A549 treated with Mapracorat at 1 μM for 4 hours (cell line): ENCODE results near the gene TSPO2. TPM values are rescaled to one million over a fixed set of nuclear protein-coding genes. Genes with fewer than 3 reads are reported as not detected.

Experiments used
- total RNA-seq: library from RNA; stranded (reverse); fragments of 200-300 nt; extraction: Qiagen RNA extraction; gene quantifications from 5 replicates; pipeline ENCODE4 v1.2.3, GENCODE V29; 2022

Gene TSPO2, protein sequence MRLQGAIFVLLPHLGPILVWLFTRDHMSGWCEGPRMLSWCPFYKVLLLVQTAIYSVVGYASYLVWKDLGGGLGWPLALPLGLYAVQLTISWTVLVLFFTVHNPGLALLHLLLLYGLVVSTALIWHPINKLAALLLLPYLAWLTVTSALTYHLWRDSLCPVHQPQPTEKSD
- not detected in 5 replicates for total RNA-seq

DNA sequence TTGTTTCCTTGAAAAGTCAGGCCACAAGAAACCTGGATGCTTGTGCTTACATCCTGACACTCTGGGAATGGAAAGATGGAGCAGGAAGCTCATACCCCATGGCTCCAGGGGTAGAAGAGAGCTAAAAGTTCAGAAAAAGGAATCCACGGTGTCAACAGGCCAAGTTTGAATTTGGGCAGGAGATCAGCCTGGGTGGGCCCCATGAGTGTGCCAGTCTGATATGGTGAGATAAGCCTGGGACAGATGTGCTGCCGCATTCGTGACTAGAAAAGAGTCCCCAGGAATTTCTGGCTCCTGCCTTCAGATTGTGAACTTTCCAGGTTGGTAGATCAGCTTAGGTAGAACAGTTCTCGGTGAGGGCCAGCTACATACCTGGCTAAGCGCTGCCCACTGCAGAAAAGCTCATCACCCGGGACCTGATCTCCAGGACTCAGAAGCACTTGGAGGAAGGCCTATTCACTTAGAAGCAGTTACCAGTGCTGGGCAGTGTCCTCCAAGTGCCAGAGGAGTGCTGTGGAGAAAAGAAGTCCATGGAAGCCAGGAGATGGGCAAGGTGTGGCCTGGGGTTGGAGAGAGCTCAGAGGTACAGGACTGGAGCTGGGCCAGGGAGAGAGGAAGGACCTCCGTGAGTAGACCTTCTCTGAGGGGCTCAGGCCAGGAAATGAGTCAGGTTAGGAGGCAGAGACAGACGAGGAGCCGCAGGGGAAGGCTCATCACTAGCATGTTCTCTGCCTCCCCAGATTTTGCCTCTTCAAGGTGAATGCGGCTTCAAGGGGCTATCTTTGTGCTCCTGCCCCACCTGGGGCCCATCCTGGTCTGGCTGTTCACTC lies at the start of gene TSPO2:
Gene TSPO2, plus strand, starts transcription at position 242 of the 830 bp plus-strand sequence. Its CDS starts 519 bp downstream, at position 761.

DNA sequence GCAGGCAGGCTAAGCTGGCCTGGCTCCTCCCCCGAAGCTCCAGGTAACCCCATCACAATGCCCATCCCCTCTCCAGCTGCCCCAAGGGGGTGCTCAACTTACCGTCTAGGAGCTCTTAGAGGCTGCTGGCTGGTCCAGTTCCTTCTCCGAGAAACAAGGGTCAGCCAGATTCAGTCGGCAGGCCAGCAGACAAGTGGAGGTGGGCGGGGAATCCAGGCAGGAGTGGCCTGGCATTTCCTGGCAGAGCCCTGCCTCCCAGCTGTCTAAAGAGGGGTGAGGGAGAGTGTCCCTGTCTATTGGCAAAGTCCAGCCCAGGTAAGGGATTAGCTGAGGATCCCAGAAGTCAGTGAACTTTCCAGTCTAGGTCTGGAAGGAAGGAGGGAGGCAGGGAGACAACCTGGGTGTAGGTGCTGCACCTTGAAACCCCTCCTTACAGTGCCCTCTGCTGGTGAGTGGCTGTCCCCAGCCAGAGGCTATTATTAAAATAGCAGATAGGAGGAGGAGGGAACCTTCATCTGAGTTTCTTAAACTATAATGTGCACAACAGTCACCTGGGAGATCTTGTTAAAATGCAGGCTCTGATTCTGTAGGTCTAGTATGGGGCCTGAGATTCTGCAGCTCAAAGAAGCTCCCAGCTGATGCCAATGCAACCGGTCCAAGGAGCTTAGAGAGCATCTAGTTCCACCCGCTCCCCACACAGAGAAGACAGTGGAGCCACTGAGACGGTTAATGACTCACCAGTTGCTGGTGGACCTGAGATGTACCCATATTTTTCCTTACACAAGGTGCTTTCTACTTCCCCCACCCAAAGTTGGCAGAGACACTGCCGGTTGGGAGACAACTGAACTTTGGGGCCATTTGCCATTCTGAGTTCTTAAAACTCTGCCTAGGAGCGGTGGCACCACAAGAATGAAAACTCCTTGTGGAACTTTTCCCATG lies 2.9 kb upstream of the TSPO2 start, which contains the start of gene UNC5CL:
Gene UNC5CL, minus strand, starts transcription at position 162 of the 939 bp plus-strand sequence. CDS start 4,147 bp downstream, outside the sequence.

DNA sequence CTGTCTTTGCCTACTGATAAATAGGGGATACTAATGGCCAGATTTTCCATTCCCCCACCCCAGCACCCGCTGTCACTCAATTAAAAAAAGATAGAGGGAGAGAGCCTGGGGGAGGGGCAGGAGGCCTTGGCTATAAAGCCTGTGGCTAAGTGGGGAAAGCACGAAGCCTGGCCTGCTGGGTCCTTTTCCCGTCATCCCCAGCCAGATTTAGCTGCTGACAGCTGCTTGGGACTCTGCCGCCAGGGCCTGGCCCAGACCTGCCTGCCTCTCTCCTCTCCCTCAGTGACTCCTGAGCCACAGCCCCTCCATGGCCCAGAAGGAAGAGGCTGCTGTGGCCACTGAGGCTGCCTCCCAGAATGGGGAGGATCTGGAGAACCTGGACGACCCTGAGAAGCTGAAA lies 10.8 kb downstream of the TSPO2 start, which contains the start of gene APOBEC2:
Gene APOBEC2, plus strand, starts transcription at position 162 of the 400 bp plus-strand sequence. Its CDS starts 146 bp downstream, at position 308.

DNA sequence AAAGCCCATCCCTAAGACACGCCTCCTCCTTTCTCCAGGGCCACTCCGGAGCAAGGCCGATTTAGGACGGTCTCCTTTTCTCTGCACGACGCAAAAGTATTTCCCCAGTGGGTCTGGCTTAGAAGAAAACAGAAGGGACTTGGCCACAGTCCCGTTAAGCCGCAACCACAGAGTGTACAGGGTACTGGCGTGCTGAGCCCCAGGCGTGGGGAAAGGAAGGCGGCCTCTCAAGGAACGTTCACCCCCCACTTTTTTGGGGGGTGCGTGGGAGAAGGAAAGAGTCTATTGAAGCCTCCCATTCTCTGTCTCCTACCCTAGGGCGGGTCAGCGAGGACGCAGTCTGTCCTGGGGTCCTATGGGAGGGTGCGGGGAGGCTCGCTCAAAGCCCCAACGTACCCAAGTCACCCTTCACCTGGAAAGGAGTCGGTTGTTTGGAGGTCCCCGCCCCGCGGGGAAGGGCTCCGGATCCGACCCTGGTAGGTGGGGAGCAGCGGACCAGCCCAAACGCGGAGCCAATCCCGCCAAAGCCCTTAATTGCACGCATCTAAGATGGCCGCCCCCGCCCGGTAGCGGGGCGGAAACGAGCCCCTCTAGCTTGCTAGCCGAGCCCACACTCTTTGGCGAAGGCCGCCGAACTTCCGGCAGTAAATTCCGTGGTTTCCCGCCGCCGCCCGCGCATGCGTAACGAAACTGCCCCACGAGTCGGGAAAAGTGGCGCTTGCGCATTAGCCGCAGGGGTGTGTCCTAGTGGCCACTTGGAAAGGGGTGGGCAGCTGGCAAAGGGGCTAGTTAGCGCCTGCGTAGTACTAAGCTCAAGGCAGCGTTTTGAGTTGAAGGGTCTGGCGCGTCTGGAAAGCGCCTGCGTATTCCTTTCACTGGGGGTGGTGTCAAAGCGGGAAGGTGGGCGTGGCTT lies 29.9 kb downstream of the TSPO2 start, which contains the start of gene OARD1:
Gene OARD1, minus strand, starts transcription at position 434 of the 913 bp plus-strand sequence. CDS start 722 bp downstream, outside the sequence.

DNA sequence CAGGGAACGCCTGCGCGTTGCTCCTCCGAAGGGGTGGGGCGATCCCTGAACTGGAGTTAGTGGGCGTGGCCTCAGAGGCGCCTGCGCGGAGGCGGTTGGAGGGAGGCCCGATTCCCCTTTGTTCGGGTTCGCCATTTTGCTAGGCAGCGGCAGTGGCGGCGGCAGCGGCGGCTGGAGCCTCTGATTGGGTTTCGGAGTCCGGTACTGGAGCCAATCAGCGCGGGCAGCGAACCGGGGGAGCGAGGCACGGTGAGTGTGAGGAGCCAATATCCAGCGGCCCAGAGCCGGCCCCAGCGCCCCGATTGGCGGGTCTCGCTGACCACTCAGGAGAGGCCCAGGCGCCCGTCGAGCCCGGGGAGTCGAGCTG lies 30.6 kb downstream of the TSPO2 start, which contains the start of gene NFYA:
Gene NFYA, plus strand, starts transcription at position 139 of the 367 bp plus-strand sequence. CDS start 6,116 bp downstream, outside the sequence.

Other genes with a start within 250 kb of the TSPO2 start
- 0.33 to 0.62 TPM (median 0.49 TPM) in 5 replicates for gene UNC5CL, start 3.2 kb upstream of the TSPO2 start, total RNA-seq
- gene APOBEC2, start 10.7 kb downstream of the TSPO2 start, total RNA-seq, result not detected in 5 replicates
- gene OARD1, start 29.9 kb downstream of the TSPO2 start, total RNA-seq, result 15.9 to 21.1 TPM (median 20.1 TPM) in 5 replicates
- 10.8 to 14.1 TPM (median 12.0 TPM) in 5 replicates for gene NFYA, start 30.5 kb downstream of the TSPO2 start, total RNA-seq
- not detected in 5 replicates for gene TREML1, start 111.9 kb downstream of the TSPO2 start, total RNA-seq
- not detected in 5 replicates for gene TREM2, start 120.6 kb downstream of the TSPO2 start, total RNA-seq
- gene TREML2, start 158.7 kb downstream of the TSPO2 start, total RNA-seq, result not detected in 5 replicates
- gene TREML4, start 185.9 kb downstream of the TSPO2 start, total RNA-seq, result not detected in 5 replicates
- 0.13 to 0.50 TPM (median 0.24 TPM) in 5 replicates for gene TREM1, start 244.2 kb downstream of the TSPO2 start, total RNA-seq